Measurements from ENCODE around the gene MCTP2.

GRCh38 chr15:94532226-94532625 lies 300.9 kb downstream of the MCTP2 start:
- TF ChIP-seq, protein P1, sequence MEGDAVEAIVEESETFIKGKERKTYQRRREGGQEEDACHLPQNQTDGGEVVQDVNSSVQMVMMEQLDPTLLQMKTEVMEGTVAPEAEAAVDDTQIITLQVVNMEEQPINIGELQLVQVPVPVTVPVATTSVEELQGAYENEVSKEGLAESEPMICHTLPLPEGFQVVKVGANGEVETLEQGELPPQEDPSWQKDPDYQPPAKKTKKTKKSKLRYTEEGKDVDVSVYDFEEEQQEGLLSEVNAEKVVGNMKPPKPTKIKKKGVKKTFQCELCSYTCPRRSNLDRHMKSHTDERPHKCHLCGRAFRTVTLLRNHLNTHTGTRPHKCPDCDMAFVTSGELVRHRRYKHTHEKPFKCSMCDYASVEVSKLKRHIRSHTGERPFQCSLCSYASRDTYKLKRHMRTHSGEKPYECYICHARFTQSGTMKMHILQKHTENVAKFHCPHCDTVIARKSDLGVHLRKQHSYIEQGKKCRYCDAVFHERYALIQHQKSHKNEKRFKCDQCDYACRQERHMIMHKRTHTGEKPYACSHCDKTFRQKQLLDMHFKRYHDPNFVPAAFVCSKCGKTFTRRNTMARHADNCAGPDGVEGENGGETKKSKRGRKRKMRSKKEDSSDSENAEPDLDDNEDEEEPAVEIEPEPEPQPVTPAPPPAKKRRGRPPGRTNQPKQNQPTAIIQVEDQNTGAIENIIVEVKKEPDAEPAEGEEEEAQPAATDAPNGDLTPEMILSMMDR (IDR thresholded peaks at IDR 0.05; ENCODE audit: low read depth, low read length, poor library complexity, severe bottlenecking) = no peak
- TF ChIP-seq EZH2phosphoT487 (IDR thresholded peaks at IDR 0.05; ENCODE audit: borderline replicate concordance, low read length) = no peak

Data from DOHH2 (cell line).